ENCODE data around the gene BMP8A.

GRCh38 chr1:39473324-39473723, 18.1 kb upstream of the BMP8A start:
- TF ChIP-seq CTCF (IDR thresholded peaks at IDR 0.05 in 8 of 11, conservative IDR thresholded peaks at IDR 0.05 in 3 of 11): no peak
- no peak for TF ChIP-seq POLR2A (IDR thresholded peaks at IDR 0.05)
- no peak for TF ChIP-seq POLR2AphosphoS5 (IDR thresholded peaks at IDR 0.05)
